Prostate gland (tissue), 2 donors: ENCODE data around the gene SLC39A13. TPM values are rescaled to one million over a fixed set of nuclear protein-coding genes. Genes with fewer than 3 reads are reported as not detected.
A peak's percentile ranks its signal among the peaks of the same experiment; 100 is the strongest.

ENCODE experiments used
- DNase-seq: peaks from one replicate; pipeline ENCODE4 v3.0.0-alpha.2; 2019; ENCODE audit warnings: low spot score
- H3K27ac ChIP-seq, 2 donors: fragments of 200-600 bp; sonication (generic); 2 replicates each; pipeline ENCODE4 v1.5.1; 2017 to 2019
- H3K27me3 ChIP-seq: fragments of 200-600 bp; sonication (generic); replicated peaks from 2 replicates; pipeline ENCODE4 v1.5.1; 2019; ENCODE audit not compliant: insufficient read depth
- H3K36me3 ChIP-seq, 2 donors: fragments of 200-600 bp; sonication (generic); 1 replicate in 1 of 2; 2 replicates in 1 of 2; pipeline versions ENCODE4 v1.5.1 to v1.8.1; 2017 to 2019
- H3K4me1 ChIP-seq: fragments of 200-600 bp; sonication (generic); replicated peaks from 2 replicates; pipeline ENCODE4 v1.5.1; 2019
- H3K4me3 ChIP-seq, 2 donors: fragments of 200-600 bp; sonication (generic); 2 replicates each; pipeline ENCODE4 v1.5.1; 2017 to 2019
- H3K9me3 ChIP-seq: fragments of 200-600 bp; sonication (generic); 2 replicates; pipeline ENCODE4 v1.5.1; 2017
- POLR2A ChIP-seq: fragments of 450-650 bp; IDR thresholded peaks from one replicate; pipeline ENCODE4 v1.6.1; 2016; ENCODE audit warnings: antibody characterized with exemption, mild to moderate bottlenecking
- POLR2AphosphoS5 ChIP-seq: sonication (generic); formaldehyde crosslinking; IDR thresholded peaks from one replicate; pipeline ENCODE4 v1.6.1; 2017; ENCODE audit warnings: antibody characterized with exemption
- WGBS: methylation state at CpG from one replicate; pipeline ENCODE4 v1.1.5; 2018; 5-methylcytosine and 5-hydroxymethylcytosine counted together
- intact Hi-C: fragments of 100-400 bp; cut with DNase I; formaldehyde crosslinking; loops from one replicate; pipeline ENCODE4 v1.14.2; 2022
- total RNA-seq, 2 donors: library from RNA; depleted of rRNA; stranded (reverse); fragments of >200 nt; gene quantifications; one replicate each; pipeline ENCODE4 v1.1.0, GENCODE V29; 2016
- TF ChIP-seq, protein P1 (sequence below), 4 experiments: fragments of 200-600 bp in 2 of 4; fragments of 450-650 bp in 2 of 4; sonication (generic) in 2 of 4; IDR thresholded peaks; 1 replicate in 3 of 4; 2 replicates in 1 of 4; pipeline ENCODE4 v1.5.1; 2016 to 2019; ENCODE audit warnings: antibody characterized with exemption in 4 of 4, mild to moderate bottlenecking in 2 of 4, moderate library complexity in 2 of 4

SLC39A13 gene
- total RNA-seq, 2 donors from 2014 or later = 53.1 to 93.7 TPM

DNA sequence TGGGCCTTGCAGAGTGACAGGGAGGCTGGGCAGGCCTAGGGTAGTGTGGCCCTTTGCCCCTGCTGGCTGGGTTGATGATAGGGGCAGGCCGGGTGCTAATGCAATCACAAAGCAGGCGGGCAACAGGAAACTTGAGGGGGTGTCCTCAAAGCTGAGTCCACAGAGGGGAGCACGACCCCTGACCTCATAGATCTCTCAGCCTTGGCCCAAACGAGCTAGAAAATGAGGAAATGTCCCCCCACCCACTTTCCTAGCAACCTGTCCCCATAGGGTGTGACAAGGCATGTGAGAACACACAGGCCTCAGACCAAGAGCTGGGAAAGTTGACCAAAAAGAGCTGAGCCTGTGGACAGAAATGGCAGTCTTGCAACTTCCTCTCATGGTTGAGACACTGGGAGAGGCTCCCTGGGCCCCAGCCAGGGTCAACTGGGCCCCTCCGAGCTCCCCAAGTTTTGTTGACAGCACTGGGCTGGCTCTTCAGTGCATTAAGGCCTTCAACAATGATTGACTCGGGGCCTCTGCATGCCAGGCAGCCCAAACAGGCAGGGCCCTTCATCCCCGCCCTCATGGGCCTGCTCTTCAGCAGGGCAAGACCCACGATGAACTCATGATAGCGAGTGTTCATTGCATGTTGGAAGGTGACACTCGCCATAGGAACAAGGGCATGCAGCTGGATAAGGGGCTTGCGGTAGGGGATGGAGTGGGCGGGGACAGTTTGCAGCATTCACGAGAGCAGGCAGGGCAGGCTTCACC is 20.3 kb upstream of the SLC39A13 start:
- no peak for DNase-seq
- WGBS = 65% methylated on average over 13 of the region's 13 CpGs
- Histone ChIP-seq H3K4me3 (no peak overlapping the region), H3K9me3 (no peaks in the 10 kb centered on the region), H3K36me3 (no peaks in the 10 kb centered on the region), H3K27ac (no peak overlapping the region), H3K4me1 (no peaks in the 10 kb centered on the region), H3K27me3 (no peaks in the 10 kb centered on the region)
- TF ChIP-seq, protein P1, sequence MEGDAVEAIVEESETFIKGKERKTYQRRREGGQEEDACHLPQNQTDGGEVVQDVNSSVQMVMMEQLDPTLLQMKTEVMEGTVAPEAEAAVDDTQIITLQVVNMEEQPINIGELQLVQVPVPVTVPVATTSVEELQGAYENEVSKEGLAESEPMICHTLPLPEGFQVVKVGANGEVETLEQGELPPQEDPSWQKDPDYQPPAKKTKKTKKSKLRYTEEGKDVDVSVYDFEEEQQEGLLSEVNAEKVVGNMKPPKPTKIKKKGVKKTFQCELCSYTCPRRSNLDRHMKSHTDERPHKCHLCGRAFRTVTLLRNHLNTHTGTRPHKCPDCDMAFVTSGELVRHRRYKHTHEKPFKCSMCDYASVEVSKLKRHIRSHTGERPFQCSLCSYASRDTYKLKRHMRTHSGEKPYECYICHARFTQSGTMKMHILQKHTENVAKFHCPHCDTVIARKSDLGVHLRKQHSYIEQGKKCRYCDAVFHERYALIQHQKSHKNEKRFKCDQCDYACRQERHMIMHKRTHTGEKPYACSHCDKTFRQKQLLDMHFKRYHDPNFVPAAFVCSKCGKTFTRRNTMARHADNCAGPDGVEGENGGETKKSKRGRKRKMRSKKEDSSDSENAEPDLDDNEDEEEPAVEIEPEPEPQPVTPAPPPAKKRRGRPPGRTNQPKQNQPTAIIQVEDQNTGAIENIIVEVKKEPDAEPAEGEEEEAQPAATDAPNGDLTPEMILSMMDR (IDR thresholded peaks at IDR 0.05) = no peak
- TF ChIP-seq POLR2AphosphoS5 (no peak), POLR2A (no peak)
- intact Hi-C loops = no loop called here

DNA sequence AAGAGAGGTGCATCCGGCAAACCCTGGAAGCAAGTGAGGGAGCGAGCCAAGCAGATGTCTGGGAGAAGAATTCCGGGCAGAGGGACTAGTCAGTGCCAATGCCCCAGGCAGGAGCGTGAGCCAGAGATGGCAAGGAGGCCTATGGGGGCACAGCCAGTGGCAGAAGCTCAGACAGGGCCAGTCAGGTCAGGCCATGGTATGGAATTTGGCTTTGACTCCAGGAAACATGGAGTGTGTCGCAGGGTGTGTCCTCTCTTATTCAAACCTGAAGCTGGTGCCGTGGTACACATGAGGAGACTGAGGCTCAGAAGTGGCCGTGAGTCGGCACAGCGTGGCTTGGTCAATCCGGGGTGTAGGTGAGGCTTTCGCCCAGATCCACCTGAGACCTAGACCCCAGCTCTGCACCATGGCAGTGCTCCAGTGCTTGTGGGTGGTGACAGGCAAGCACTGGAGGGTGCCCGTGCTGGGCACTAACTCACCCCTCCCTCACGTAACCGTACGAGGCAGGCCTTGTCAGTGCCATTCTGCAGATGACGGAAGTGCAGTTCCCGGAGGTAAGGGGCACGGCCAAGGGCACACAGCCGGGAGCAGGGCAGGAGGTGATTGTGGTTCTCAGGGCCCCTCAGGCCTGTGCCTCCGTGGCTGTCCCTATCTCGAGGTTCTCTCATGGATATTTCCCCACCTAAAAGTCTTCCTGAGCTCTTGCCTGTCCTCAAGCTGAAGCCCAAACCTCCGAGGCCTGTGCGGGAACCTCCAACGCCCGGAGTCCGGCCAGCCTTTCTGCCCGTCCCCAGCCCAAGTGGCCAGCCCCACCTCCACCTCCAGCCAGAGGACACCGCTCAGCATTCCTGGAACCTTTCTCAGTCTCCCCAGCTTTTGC is 19.5 kb upstream of the SLC39A13 start:
- H3K36me3 ChIP-seq = no peaks in the 10 kb centered on the region
- TF ChIP-seq POLR2A = no peak
- TF ChIP-seq, protein P1 (IDR thresholded peaks at IDR 0.05) = no peak
- peak; percentile 51 for TF ChIP-seq POLR2AphosphoS5
- peak overlapping the region in 1 of 2 donors; percentile 53 for H3K27ac ChIP-seq
- no peaks in the 10 kb centered on the region for H3K4me1 ChIP-seq
- intact Hi-C loops = no loop called here
- no peak overlapping the region for H3K4me3 ChIP-seq
- H3K9me3 ChIP-seq = no peaks in the 10 kb centered on the region
- H3K27me3 ChIP-seq = no peaks in the 10 kb centered on the region
- DNase-seq = peak; percentile 78
- 77% methylated on average over 28 of the region's 28 CpGs for WGBS

DNA sequence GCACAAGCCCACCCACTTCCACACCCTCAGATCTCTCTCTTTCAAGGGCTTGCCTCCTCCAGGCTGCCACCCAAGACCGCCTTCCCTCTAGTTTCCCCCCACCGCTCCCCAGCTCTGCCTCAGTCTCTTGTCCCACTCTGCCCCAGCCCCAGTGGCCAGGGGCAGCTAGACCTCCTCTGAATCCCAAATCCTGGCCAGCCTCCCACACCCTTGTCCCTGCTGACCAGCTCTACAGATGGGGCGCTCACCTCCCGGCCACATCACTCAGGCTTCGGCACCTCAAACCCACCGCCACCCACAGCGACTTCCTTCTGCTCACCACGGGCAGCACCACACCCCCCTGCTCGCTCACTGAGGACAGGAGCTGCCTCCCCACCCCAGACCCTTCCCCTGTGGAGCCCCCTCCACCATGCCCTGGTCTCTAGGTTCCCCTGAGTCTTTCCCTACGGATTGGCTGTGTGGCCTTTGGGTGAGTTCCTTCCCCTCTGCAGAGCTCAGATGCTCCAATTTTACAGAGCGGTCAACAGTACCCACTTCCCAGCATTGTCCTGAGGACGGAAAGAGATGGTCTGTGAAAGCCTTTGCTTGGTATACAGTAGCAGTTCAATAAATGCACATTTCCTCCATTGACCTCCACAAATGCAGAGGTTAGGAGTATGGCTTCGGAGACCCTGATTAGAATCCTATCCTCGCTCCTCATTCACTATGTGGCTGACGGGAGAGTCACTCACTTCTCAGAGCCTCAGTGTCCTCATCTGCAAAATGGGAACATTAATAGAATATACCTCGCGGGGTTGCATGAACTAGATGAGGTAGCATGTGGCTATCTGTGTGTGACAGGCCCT is 18.6 kb upstream of the SLC39A13 start:
- no peak overlapping the region for H3K4me3 ChIP-seq
- intact Hi-C loops = no loop called here
- H3K9me3 ChIP-seq = no peaks in the 10 kb centered on the region
- no peak overlapping the region for H3K27ac ChIP-seq
- H3K27me3 ChIP-seq = no peaks in the 10 kb centered on the region
- 86% methylated on average over 17 of the region's 17 CpGs for WGBS
- H3K4me1 ChIP-seq = no peaks in the 10 kb centered on the region
- DNase-seq = no peak
- TF ChIP-seq, protein P1 (IDR thresholded peaks at IDR 0.05) = no peak
- TF ChIP-seq POLR2A = no peak
- TF ChIP-seq POLR2AphosphoS5 = no peak
- no peaks in the 10 kb centered on the region for H3K36me3 ChIP-seq

DNA sequence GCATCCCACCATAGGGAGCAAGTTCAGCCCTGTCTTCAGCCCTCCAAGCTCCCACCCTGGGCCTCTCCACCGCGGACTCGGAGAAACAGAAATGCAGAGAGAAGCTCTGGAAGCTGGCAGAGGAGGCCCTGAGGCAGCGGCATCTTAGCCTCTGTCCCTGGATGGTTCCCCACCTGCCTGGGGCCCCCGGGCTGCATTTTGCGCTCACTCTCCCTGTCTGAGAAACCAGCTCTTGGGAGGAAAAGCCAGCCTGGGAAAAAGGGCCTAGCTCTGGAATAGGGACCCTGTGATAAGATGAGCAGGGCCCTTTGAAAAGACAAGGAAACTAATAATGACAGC is 18.0 kb upstream of the SLC39A13 start:
- Histone ChIP-seq H3K4me3 (no peak overlapping the region), H3K4me1 (no peaks in the 10 kb centered on the region), H3K9me3 (no peaks in the 10 kb centered on the region), H3K27ac (no peak overlapping the region), H3K27me3 (no peaks in the 10 kb centered on the region), H3K36me3 (no peaks in the 10 kb centered on the region)
- WGBS = 94% methylated on average over 6 of the region's 6 CpGs
- TF ChIP-seq POLR2A (no peak), POLR2AphosphoS5 (no peak)
- TF ChIP-seq, protein P1 (IDR thresholded peaks at IDR 0.05) = no peak
- no peak for DNase-seq
- intact Hi-C loops = no loop called here
